ENCODE measurements around the gene DCANP1. TPM values are rescaled to one million over a fixed set of nuclear protein-coding genes. Genes with fewer than 3 reads are reported as not detected.
A peak's percentile ranks its signal among the peaks of the same experiment; 100 is the strongest.

Gene DCANP1
- total RNA-seq, 1 donor from 2014 or later: not detected

DNA sequence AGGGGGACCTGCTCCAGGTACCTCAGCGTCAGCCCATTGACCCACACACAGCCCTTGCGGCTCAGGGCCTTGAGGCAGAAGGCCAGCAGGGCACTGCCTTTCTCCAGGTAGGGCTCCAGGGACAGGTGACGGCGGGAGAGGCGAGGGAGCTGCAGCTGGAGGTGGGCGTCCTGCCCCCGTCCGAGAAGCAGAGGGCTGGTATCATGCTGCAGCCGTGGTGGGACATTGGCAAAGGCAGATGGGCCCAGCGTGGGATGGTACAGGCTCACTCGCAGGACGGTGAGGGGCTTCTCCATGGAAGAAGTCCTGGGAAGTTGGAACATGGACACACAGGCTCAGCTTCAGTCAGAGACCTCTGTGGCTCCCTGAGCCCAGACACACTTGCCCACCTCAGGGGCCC is 2.5 kb upstream of the DCANP1 start:
- Mint-ChIP-seq H3K9me3 (no peaks in the 10 kb centered on the region), H3K4me1 (ENCODE audit: low read depth) (no peaks in the 10 kb centered on the region), H3K27me3 (ENCODE audit: low read depth) (peaks cover 10% of the 10 kb centered on the region), H3K4me3 (ENCODE audit: low read depth) (no peak overlapping the region), H3K36me3 (ENCODE audit: low read depth) (no peaks in the 10 kb centered on the region), H3K27ac (no peak overlapping the region)
- intact Hi-C loops (cut with micrococcal nuclease): no loop called here
- DNase-seq (ENCODE audit: low spot score): no peak

DNA sequence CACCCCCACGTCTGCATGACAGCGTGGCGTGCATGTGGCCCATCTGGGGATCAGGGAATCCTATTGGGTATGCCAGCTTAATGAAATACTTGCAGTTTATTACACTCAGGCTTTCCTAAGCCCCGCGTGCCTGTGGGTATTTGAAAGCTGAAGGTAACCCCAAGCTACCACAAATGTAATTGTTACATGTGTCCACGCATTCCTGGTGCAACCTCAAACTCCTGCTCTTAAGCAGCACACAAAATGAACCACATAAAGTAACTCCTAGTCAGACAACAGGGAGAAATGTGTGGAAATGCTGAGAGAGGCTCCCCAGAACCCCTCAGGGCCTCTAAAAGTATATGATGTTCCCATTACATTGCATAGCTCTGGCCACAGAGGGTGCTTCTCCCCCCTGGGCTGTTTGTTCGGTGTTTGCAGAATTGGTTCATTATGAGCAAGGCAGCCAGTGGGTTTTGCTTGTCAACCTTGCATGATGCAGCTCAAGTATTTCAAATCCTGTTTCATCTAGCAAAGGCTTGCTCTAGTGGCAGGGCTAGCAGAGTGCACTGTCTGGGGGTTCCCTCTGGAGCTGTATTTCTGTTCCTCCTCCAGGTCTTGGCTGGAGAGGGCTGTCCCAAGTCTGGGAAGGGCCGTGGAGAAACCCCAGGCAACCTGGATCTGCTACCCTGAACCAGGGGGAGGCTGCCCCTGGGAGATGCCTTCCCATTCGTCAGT is 1.8 kb upstream of the DCANP1 start:
- Mint-ChIP-seq H3K4me3 (ENCODE audit: low read depth) (no peak overlapping the region), H3K27me3 (ENCODE audit: low read depth) (peaks cover 9% of the 10 kb centered on the region), H3K4me1 (ENCODE audit: low read depth) (no peaks in the 10 kb centered on the region), H3K27ac (no peak overlapping the region), H3K9me3 (no peaks in the 10 kb centered on the region), H3K36me3 (ENCODE audit: low read depth) (no peaks in the 10 kb centered on the region)
- intact Hi-C loops (cut with micrococcal nuclease): no loop called here
- no peak for DNase-seq (ENCODE audit: low spot score)

- intact Hi-C loops (cut with micrococcal nuclease): no loop called here
- no peak overlapping the region for H3K27ac Mint-ChIP-seq
- no peaks in the 10 kb centered on the region for H3K36me3 Mint-ChIP-seq (ENCODE audit: low read depth)
- H3K4me1 Mint-ChIP-seq (ENCODE audit: low read depth): no peaks in the 10 kb centered on the region
- H3K4me3 Mint-ChIP-seq (ENCODE audit: low read depth): no peak overlapping the region
- no peaks in the 10 kb centered on the region for H3K9me3 Mint-ChIP-seq
- DNase-seq (ENCODE audit: low spot score): no peak
- peaks cover 4% of the 10 kb centered on the region for H3K27me3 Mint-ChIP-seq (ENCODE audit: low read depth)
Observed at GRCh38 chr5:135448071-135448739, 1.1 kb upstream of the DCANP1 start.

- intact Hi-C loops (cut with micrococcal nuclease): no loop called here
- H3K4me3 Mint-ChIP-seq (ENCODE audit: low read depth): no peak overlapping the region
- no peak overlapping the region for H3K27ac Mint-ChIP-seq
- peaks cover 2% of the 10 kb centered on the region for H3K27me3 Mint-ChIP-seq (ENCODE audit: low read depth)
- H3K4me1 Mint-ChIP-seq (ENCODE audit: low read depth): no peaks in the 10 kb centered on the region
- DNase-seq (ENCODE audit: low spot score): no peak
- no peaks in the 10 kb centered on the region for H3K9me3 Mint-ChIP-seq
- H3K36me3 Mint-ChIP-seq (ENCODE audit: low read depth): no peaks in the 10 kb centered on the region
Observed at GRCh38 chr5:135446615-135447014, 533 bp downstream of the DCANP1 start.

GRCh38 chr5:135446206-135446605 is 942 bp downstream of the DCANP1 start:
- Mint-ChIP-seq H3K27ac (no peak overlapping the region), H3K36me3 (ENCODE audit: low read depth) (no peaks in the 10 kb centered on the region), H3K4me3 (ENCODE audit: low read depth) (no peak overlapping the region), H3K9me3 (no peaks in the 10 kb centered on the region), H3K4me1 (ENCODE audit: low read depth) (no peaks in the 10 kb centered on the region), H3K27me3 (ENCODE audit: low read depth) (peaks cover 2% of the 10 kb centered on the region)
- intact Hi-C loops (cut with micrococcal nuclease): no loop called here
- no peak for DNase-seq (ENCODE audit: low spot score)

DNA sequence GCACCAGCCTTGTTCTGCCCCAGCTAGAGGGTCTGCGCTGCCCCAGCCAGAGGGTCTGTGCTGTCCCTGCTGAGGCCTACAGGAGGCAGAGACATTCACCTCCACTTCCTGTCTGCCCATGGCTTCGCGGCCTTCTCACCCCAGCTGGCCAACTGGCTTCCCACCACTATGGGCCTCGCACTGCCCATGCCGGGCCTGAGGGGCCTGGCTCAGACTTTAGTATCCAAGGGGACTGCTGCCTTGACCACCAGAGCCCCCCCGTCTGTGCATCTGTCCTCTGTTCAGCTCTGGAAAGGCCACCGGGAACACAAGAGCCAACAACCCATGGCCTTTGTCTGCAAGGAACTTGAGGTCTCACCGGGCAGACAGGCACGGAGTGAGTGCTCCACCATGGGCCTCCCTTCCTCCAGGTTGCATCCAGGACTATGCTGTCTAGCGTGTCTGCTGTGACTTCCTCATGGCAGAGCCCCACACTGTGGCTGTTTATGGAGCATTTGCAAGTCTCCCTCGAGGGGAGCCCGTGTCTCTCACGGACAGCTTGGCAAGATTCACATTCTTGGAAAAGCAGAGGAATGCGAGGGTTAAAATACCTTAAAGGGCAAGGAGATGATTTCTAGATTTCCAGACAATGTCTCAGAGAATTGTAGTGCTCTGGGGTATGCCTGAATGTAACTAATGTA is 1.7 kb downstream of the DCANP1 start:
- DNase-seq (ENCODE audit: low spot score): no peak
- Mint-ChIP-seq H3K27ac (no peak overlapping the region), H3K4me3 (ENCODE audit: low read depth) (no peak overlapping the region), H3K36me3 (ENCODE audit: low read depth) (no peaks in the 10 kb centered on the region), H3K27me3 (ENCODE audit: low read depth) (peaks cover 2% of the 10 kb centered on the region), H3K4me1 (ENCODE audit: low read depth) (no peaks in the 10 kb centered on the region), H3K9me3 (no peaks in the 10 kb centered on the region)
- intact Hi-C loops (cut with micrococcal nuclease): no loop called here

- H3K4me1 Mint-ChIP-seq (ENCODE audit: low read depth): no peaks in the 10 kb centered on the region
- H3K9me3 Mint-ChIP-seq: no peaks in the 10 kb centered on the region
- intact Hi-C loops (cut with micrococcal nuclease): no loop called here
- peaks cover 2% of the 10 kb centered on the region for H3K27me3 Mint-ChIP-seq (ENCODE audit: low read depth)
- H3K36me3 Mint-ChIP-seq (ENCODE audit: low read depth): no peaks in the 10 kb centered on the region
- DNase-seq (ENCODE audit: low spot score): no peak
- no peak overlapping the region for H3K4me3 Mint-ChIP-seq (ENCODE audit: low read depth)
- H3K27ac Mint-ChIP-seq: no peak overlapping the region
Observed at GRCh38 chr5:135444881-135445280, 2.3 kb downstream of the DCANP1 start.

- Mint-ChIP-seq H3K36me3 (ENCODE audit: low read depth) (no peaks in the 10 kb centered on the region), H3K9me3 (no peaks in the 10 kb centered on the region), H3K4me3 (ENCODE audit: low read depth) (no peak overlapping the region), H3K27ac (no peak overlapping the region), H3K27me3 (ENCODE audit: low read depth) (peaks cover 2% of the 10 kb centered on the region), H3K4me1 (ENCODE audit: low read depth) (no peaks in the 10 kb centered on the region)
- no peak for DNase-seq (ENCODE audit: low spot score)
- intact Hi-C loops (cut with micrococcal nuclease): no loop called here
Observed at GRCh38 chr5:135444360-135444759, 2.8 kb downstream of the DCANP1 start.

DNA sequence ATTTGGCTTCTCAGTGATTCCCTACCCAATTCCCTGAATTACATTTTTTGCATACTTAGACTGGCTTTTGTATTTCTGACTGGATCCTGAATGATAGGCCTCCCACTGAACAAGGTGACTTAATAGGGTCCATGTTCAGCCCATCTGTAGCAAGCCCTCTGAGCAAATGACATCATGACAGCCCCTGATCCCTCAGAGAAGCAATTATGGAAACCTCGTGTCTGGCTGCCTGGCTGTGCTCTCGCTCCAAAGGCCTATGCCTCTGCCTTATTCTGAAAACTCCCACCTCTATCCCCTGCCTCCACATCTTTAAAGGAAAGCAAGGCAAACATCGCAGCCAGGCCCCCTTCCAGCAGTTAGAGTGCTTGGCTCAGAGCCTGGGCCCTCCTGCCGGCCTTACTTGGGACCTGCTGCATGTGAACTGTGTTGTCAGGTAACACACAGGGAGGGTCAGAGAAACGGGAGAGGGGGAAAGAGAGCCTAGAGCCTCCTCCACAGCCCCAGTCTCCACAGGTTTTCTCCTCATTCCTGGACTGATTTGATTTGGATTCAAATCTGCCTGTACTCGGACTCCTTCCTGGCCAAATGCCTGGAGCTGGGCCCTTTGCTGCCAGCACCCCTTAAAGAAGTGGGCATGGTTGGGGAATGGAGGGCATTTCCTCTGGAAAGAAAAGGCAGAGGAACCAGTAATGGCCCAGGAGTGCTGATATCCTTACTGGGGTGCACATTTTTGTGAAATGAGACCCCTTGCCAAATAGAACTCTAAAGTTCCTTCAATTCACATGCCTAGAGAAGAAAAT is 3.8 kb downstream of the DCANP1 start:
- DNase-seq (ENCODE audit: low spot score): no peak
- H3K27me3 Mint-ChIP-seq (ENCODE audit: low read depth): peaks cover 4% of the 10 kb centered on the region
- H3K36me3 Mint-ChIP-seq (ENCODE audit: low read depth): no peaks in the 10 kb centered on the region
- no peaks in the 10 kb centered on the region for H3K9me3 Mint-ChIP-seq
- no peak overlapping the region for H3K27ac Mint-ChIP-seq
- intact Hi-C loops (cut with micrococcal nuclease): no loop called here
- H3K4me1 Mint-ChIP-seq (ENCODE audit: low read depth): no peaks in the 10 kb centered on the region
- H3K4me3 Mint-ChIP-seq (ENCODE audit: low read depth): no peak overlapping the region

DNA sequence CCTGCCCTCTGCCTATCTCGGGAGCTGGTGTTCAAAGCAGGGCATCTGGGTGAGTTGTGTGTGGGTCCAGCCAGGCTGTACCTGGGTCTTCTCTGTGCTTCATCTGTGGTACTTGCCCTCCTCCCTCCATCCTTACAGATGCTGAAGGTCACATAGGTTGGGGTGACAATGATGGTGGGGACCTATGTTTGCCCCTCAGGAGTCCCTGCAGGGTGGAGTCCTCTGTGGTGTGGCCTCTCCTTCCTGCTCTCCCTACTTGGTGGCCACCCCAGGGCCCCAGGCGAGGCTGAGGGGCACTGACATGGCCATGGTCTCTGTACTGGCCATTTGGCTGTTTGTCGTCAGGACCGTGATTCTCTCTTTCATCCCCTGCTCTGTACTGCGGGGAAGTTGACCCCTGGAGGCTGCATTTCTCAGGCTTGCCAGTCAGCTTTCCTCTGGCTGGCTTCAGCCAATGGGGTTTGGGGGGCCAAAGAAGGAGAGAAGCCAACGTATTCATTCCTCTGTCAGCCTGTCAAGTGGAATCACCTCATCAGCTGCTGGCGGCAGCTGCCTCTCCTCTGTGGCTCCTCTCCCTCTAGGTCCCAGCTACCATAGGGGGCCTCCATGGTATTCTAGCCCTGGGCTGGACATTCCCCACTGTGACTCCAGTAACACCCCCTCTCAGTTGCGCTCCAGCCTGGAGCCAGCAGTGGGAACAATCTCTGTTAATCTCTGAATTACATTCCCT is 4.6 kb downstream of the DCANP1 start:
- H3K27me3 Mint-ChIP-seq (ENCODE audit: low read depth): peaks cover 4% of the 10 kb centered on the region
- DNase-seq (ENCODE audit: low spot score): no peak
- no peak overlapping the region for H3K27ac Mint-ChIP-seq
- H3K4me1 Mint-ChIP-seq (ENCODE audit: low read depth): no peaks in the 10 kb centered on the region
- intact Hi-C loops (cut with micrococcal nuclease): no loop called here
- no peaks in the 10 kb centered on the region for H3K36me3 Mint-ChIP-seq (ENCODE audit: low read depth)
- H3K9me3 Mint-ChIP-seq: no peaks in the 10 kb centered on the region
- H3K4me3 Mint-ChIP-seq (ENCODE audit: low read depth): no peak overlapping the region

- intact Hi-C loops (cut with micrococcal nuclease): no loop called here
- DNase-seq (ENCODE audit: low spot score): peak; percentile 5
- Mint-ChIP-seq H3K9me3 (no peaks in the 10 kb centered on the region), H3K27me3 (ENCODE audit: low read depth) (peaks cover 4% of the 10 kb centered on the region), H3K36me3 (ENCODE audit: low read depth) (no peaks in the 10 kb centered on the region), H3K4me1 (ENCODE audit: low read depth) (no peaks in the 10 kb centered on the region), H3K4me3 (ENCODE audit: low read depth) (no peak overlapping the region), H3K27ac (no peak overlapping the region)
Observed at GRCh38 chr5:135441919-135442318, 5.2 kb downstream of the DCANP1 start.

- H3K27ac Mint-ChIP-seq: no peak overlapping the region
- H3K9me3 Mint-ChIP-seq: no peaks in the 10 kb centered on the region
- H3K36me3 Mint-ChIP-seq (ENCODE audit: low read depth): no peaks in the 10 kb centered on the region
- no peaks in the 10 kb centered on the region for H3K4me1 Mint-ChIP-seq (ENCODE audit: low read depth)
- DNase-seq (ENCODE audit: low spot score): no peak
- peaks cover 8% of the 10 kb centered on the region for H3K27me3 Mint-ChIP-seq (ENCODE audit: low read depth)
- intact Hi-C loops (cut with micrococcal nuclease): no loop called here
- H3K4me3 Mint-ChIP-seq (ENCODE audit: low read depth): no peak overlapping the region
Observed at GRCh38 chr5:135441350-135441831, 5.8 kb downstream of the DCANP1 start.

Data from activated T-helper 2 cell treated with anti-CD3 and anti-CD28 coated beads, Interferon-gamma antibody, Interleukin-2, Interleukin-4, amounts not matched to agents 10 μg/mL and 5 μg/mL and 100 μg/mL, durations not matched to agents 14 hours and 24 hours and 36 hours (primary cell).